Measurements from ENCODE around the gene GPRC5B. TPM values are rescaled to one million over a fixed set of nuclear protein-coding genes. Genes with fewer than 3 reads are reported as not detected.
A peak's percentile ranks its signal among the peaks of the same experiment; 100 is the strongest.

GPRC5B gene
- total and polyA plus RNA-seq, 8 donors: 10.3 to 46.9 (median 39.3) TPM

GRCh38 chr16:19817122-19817521 is 67.5 kb downstream of the GPRC5B start:
- TF ChIP-seq CTCF (IDR thresholded peaks at IDR 0.05): no peak
- Histone ChIP-seq H3K9me3 (peaks cover 0 to 3% of the 10 kb centered on the region in 2 donors), H3K4me3 (no peak overlapping the region), H3K27ac (no peak overlapping the region), H3K4me1 (no peaks in the 10 kb centered on the region), H3K36me3 (no peaks in the 10 kb centered on the region), H3K27me3 (no peaks in the 10 kb centered on the region)
- ATAC-seq: no peak
- DNase-seq: no peak
- intact Hi-C loops (cut with DNase I): no loop called here

- intact Hi-C loops (cut with DNase I): no loop called here
- Histone ChIP-seq H3K36me3 (no peaks in the 10 kb centered on the region), H3K27ac (no peak overlapping the region), H3K4me1 (no peaks in the 10 kb centered on the region), H3K4me3 (no peak overlapping the region), H3K27me3 (no peaks in the 10 kb centered on the region), H3K9me3 (peaks cover 0 to 3% of the 10 kb centered on the region in 2 donors)
- no peak for TF ChIP-seq CTCF (IDR thresholded peaks at IDR 0.05)
- ATAC-seq: no peak
- no peak for DNase-seq
Measured at GRCh38 chr16:19815418-19815817, 69.2 kb downstream of the GPRC5B start.

- DNase-seq: no peak
- peaks cover 0 to 3% of the 10 kb centered on the region in 2 donors for H3K9me3 ChIP-seq
- peaks cover 0 to 8% of the 10 kb centered on the region in 2 donors for H3K4me1 ChIP-seq
- no peaks in the 10 kb centered on the region for H3K27me3 ChIP-seq
- intact Hi-C loops (cut with DNase I): no loop called here
- H3K36me3 ChIP-seq: no peaks in the 10 kb centered on the region
- no peak for ATAC-seq
- no peak overlapping the region for H3K27ac ChIP-seq
- H3K4me3 ChIP-seq: no peak overlapping the region
- TF ChIP-seq CTCF (IDR thresholded peaks at IDR 0.05): no peak
Measured at GRCh38 chr16:19812986-19813385, 71.7 kb downstream of the GPRC5B start.

GRCh38 chr16:19810817-19811731 is 73.6 kb downstream of the GPRC5B start:
- H3K4me1 ChIP-seq: peaks cover 0 to 9% of the 10 kb centered on the region in 2 donors
- no peak overlapping the region for H3K4me3 ChIP-seq
- ATAC-seq: no peak
- intact Hi-C loops (cut with DNase I): no loop called here
- H3K9me3 ChIP-seq: peaks cover 0 to 5% of the 10 kb centered on the region in 2 donors
- TF ChIP-seq CTCF (IDR thresholded peaks at IDR 0.05): no peak
- H3K27me3 ChIP-seq: no peaks in the 10 kb centered on the region
- H3K27ac ChIP-seq: no peak overlapping the region
- DNase-seq: peak in 1 of 4 donors; percentile 22
- H3K36me3 ChIP-seq: no peaks in the 10 kb centered on the region

- ATAC-seq (no peak), DNase-seq (no peak)
- H3K4me1 ChIP-seq: peaks cover 0 to 9% of the 10 kb centered on the region in 2 donors
- H3K9me3 ChIP-seq: peaks cover 0 to 10% of the 10 kb centered on the region in 2 donors
- intact Hi-C loops (cut with DNase I): no loop called here
- no peaks in the 10 kb centered on the region for H3K27me3 ChIP-seq
- no peak for TF ChIP-seq CTCF (IDR thresholded peaks at IDR 0.05)
- no peaks in the 10 kb centered on the region for H3K36me3 ChIP-seq
- no peak overlapping the region for H3K27ac ChIP-seq
- H3K4me3 ChIP-seq: no peak overlapping the region
Measured at GRCh38 chr16:19809693-19810092, 75.0 kb downstream of the GPRC5B start.

Measured in left lung (tissue), 10 donors.